ENCODE measurements around the gene GALNT2.

Gene GALNT2

DNA sequence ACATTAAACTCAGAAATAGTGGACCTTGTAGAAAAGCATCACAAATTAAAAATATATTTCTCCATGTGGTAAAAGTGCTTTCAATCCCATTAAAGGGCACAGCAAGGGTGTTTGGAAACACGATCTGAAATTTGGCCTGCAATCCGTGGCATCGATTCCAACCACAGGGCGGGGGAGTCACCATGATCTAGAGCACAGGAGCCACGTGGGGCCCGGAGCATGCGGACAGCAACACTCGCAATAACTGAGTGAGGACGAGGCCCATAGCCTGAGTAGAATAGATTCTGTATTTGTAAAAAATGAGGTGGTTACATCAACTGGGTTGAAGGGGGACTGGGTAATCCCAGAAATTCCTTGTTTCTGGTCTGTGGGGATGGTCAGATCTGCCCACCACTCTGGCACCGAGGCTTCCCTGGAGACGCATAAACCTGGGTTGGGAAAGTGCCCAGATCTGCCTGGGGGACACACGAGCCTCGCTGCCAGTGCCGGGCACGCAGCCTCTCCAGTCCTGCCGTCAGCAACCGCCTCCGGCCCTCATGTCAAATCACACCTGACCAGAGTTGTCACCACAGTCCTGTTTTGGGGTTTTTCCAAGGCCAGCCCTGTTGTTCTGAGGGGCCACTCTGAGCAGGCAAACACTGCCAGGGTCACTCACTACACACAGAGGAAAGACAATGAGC lies 254.8 kb downstream of the GALNT2 start:
- no peak for DNase-seq
- in situ Hi-C loops (cut with HindIII; ENCODE audit: low pct_ligation_motif_present, low pct_unique_long_range_greater_than_20kb, low sequenced_read_pairs), result no loop called here

GRCh38 chr1:230322421-230322756 lies 255.4 kb downstream of the GALNT2 start:
- no peak for DNase-seq

DNA sequence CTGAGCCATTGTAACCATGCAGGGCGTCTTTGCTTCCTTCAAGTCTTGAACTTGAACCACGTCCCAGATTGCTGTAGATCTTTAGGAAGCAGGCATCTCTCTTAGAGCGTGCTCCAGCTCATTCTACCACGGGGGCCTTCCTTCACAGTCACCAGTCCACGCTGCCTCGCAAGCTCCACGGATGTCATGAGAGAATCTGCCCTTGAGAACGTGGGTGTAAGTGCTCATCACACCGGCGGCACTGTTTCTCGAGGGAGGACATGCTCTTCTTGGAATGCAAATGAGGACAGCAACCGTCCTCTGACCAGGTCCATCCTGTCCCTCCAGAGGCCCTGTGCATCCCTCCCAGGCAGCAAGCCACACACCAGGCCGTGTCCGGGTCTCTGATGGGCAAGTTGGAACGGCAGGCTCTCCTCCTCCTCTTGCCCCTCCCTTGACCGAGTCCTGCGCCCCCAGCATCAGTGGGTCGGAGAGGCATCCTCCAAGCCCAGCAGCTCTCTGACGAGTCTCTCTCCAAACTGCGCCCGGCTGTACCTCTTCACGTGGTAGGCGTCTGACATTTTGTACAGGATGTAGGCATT lies 256.0 kb downstream of the GALNT2 start:
- no peak for DNase-seq
- in situ Hi-C loops (cut with HindIII; ENCODE audit: low pct_ligation_motif_present, low pct_unique_long_range_greater_than_20kb, low sequenced_read_pairs), result no loop called here

More at GRCh38 chr1:230322421-230322756, 255.4 kb downstream of the GALNT2 start:
- in situ Hi-C loops (cut with HindIII; ENCODE audit: low pct_ligation_motif_present, low pct_unique_long_range_greater_than_20kb, low sequenced_read_pairs), result no loop called here

GRCh38 chr1:230323686-230324085 lies 256.6 kb downstream of the GALNT2 start:
- no peak for DNase-seq
- in situ Hi-C loops (cut with HindIII; ENCODE audit: low pct_ligation_motif_present, low pct_unique_long_range_greater_than_20kb, low sequenced_read_pairs), result no loop called here

DNA sequence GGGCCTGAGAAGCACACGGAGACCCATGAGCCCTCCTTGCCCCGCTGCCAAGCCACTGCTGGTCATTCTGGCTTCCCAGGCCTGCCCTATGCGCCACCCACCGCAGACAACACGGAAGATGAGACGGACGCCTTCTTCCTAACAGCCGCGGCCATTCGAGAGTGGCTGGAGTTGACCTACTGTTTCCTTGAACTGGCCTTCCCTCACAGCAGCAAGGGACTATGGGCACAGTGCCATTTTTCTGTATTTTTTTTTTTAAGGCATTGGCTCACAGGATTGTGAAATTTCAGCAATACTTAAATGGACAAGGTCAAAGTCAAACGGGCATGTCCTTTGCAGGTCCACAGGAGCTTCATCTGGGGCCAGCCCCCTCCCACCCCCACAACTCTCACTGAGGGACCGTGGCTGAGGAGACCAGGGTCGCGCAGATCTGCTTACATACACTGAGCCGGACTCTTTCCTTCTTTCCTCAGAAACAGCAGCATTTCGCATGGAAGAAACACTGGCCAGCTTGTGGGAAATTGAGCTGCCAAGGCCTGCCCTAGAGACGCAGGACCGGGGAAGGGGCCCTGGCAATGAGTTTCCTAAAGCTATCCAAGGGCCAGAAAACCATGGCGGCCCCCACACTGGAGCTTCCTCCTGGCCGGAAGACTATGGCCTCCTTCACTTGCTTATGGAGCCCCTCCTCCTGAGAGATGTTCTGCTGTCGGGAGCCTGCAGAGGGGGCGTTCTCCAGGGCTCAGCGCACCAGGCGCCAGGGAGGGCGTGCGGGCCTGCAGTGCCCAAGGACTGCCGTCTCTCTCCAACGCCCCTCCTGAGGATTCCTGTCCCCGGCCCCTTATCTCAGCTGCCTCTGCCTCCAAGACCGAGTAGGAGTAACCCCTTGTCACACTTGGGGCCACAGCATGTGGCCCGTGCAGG lies 260.2 kb downstream of the GALNT2 start:
- no peak for DNase-seq
- in situ Hi-C loops (cut with HindIII; ENCODE audit: low pct_ligation_motif_present, low pct_unique_long_range_greater_than_20kb, low sequenced_read_pairs), result no loop called here

GRCh38 chr1:230327892-230328284 lies 260.9 kb downstream of the GALNT2 start:
- DNase-seq, result peak; percentile 64
- in situ Hi-C loops (cut with HindIII; ENCODE audit: low pct_ligation_motif_present, low pct_unique_long_range_greater_than_20kb, low sequenced_read_pairs), result no loop called here

- in situ Hi-C loops (cut with HindIII; ENCODE audit: low pct_ligation_motif_present, low pct_unique_long_range_greater_than_20kb, low sequenced_read_pairs), result no loop called here
- DNase-seq, result no peak
Observed at GRCh38 chr1:230328342-230329015, 261.4 kb downstream of the GALNT2 start.

DNA sequence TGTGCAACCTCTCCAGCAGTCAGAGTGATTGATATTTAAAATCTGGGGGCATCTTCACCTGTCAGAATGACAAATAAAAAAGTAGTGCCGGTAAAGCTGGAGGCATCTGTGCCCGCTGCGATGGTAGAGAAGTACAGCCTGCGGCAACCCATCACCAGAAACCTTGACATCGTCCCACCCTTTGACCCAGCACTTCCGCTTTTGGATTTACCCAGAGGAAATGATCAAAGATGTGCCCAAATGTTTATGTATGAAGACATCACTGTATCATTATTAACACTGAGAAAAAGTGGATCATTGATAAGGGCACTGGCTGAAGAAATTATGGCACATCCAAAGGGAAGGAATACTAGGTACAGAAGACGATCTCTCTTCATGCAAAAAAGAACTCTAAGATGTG lies 263.1 kb downstream of the GALNT2 start:
- in situ Hi-C loops (cut with HindIII; ENCODE audit: low pct_ligation_motif_present, low pct_unique_long_range_greater_than_20kb, low sequenced_read_pairs), result no loop called here
- DNase-seq, result no peak
